ENCODE measurements around the gene KCTD6.

KCTD6 gene

DNA sequence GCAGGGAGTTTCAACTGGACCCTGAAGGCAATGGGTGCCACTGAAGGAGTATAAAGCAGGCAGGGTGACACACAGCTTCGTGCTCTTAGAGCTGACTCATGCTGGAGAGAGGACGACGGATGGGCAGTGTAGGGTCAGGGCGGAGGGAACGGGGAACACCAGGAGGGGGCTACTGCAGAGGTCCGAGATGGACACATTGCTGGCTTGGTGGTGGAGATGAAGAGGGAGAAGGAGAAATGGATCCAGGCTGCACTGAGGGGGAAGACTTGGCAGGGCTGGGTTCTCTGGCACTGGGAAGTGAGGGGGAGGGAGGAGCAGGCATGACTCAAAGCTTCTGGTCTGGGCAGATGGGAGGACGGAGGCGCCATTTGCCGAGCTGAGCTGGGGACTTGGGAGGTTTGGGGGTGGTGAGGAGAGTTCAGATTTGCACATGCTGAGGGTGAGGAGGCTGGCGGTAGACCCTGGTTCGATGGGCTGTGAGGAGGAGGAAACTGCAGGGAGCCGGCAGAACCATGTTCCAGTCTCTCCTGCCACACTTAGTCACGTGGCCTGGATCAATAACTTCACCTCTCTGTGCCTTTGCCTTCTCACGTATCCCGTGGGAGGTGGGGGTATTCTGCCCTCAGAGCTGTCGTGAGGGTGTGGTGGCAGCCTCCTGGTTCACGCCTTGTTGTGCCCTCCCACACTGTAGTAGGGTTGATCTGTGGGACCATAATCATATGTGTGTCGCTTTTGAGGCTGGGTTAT lies 4.6 kb upstream of the KCTD6 start:
- DNase-seq, result peak; percentile 67

DNA sequence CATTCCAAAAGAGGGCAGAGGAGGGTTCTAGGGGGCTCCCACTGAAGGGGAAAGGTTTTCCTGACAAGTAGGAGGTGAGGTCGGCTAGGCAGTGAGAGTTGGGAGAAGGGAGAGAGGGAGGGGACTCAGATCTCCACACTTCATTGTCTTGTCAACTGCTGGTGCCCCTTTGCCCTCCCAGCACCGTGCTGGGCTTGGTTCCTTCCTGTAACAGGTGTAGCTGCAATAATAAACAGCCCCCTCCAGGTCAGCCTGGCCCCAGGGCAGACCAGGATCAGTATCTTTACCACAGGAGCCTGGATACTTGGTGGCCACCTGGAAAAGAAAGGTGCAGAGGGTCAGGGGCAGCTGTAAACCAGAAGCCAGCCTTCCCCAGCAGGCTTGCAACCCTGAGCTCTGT lies 2.9 kb upstream of the KCTD6 start:
- DNase-seq, result no peak

- no peak for DNase-seq
Measured at GRCh38 chr3:58490860-58491501, 915 bp upstream of the KCTD6 start.

DNA sequence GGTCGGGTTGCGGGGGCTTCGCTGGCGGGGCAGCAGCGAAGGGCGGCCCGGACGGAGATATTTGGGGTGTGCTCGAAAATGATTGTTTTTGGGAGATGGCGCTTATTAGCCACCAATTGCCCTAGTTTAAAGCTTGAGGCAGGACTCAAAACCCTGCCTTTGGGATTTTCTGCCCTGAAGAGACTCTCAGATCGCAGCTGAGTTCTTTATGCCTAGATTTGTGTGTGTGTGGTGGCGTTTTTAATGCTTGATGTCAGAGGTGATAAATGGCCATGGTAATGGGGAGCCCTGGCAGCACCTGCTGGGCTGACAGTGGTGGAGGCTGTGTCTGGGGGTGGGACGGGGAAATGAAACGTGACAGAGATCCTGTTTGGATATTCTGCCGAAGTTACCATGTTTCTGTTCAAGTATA lies 604 bp downstream of the KCTD6 start:
- no peak for DNase-seq

DNA sequence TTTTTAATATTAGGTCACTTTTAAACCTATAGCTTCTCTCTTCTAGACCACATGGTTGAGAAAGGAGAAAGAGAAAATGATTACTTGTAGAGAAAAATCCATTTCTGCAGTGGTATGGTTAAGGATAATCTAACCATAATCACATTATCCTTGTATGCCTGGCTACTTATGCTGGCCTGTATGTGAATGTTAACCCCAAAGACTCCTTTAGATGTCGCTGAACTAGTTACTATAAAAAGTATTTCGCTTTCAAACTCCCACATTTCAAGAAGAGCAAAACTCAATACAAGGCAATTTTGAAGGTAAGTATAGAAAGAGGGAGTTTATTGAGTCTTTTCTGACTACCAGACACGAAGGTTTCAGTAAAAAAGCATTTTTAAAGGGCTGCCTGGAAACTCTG lies 2.2 kb downstream of the KCTD6 start:
- DNase-seq, result no peak

DNA sequence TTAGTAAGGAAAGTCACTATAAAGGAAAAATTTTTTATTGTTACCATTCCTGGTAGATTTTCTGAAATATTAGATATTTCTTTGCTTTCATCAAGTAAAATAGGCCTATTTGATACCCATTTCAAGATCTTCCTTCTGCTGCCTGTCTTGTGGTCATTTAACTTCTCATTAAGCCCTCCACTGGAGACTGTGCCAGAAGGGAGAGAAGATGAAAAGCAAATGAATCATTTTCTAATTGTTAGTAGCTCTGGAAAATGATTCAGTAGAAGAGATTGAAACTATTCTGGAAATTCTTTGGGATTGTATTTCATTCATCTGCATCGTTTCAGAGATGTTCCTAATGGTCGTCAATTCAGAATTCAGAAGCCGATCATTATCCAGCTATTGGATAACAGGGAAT lies 3.2 kb downstream of the KCTD6 start:
- DNase-seq, result peak; percentile 69

- DNase-seq, result no peak
Measured at GRCh38 chr3:58496206-58496857, 4.4 kb downstream of the KCTD6 start.

DNA sequence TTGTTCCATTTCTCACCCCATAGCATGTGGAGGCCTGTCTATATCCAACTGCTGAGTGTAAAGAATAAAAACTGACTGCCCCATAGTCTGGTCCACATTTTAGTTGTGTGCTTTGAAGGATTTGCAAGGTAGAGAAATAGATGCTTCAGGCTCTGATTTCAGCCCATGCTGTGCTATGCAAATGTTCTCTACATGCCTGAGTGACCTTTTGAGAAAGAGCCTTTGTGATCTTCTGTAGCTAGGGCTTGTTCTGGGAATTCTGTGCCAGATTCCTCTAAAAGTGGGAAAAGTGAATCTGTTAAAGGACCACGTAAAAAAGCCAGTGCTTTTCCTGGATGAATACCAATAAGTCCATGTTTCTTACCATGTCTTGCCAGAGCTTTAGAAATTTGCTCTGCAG lies 5.2 kb downstream of the KCTD6 start:
- DNase-seq, result no peak

DNA sequence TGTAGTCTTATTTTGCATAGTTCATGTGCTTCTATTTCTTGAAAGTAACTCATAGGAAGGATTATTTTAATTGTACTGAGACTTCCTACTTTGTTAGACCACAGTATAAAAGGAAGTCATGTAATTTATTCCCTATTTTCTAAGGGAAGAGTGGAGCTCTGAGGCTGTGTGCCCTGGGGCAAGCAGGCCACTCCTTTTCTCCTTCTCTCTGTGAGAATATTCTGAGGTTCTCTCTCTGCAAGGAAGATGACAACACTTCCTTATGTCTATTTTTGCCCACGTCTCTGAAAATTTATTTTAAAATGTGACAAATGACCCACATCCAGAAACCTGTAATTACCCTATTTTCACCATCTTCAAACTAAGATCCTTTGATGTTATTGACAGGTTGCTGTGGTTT lies 11.0 kb downstream of the KCTD6 start:
- DNase-seq, result no peak

GRCh38 chr3:58507356-58508078 lies 15.6 kb downstream of the KCTD6 start:
- DNase-seq, result no peak

DNA sequence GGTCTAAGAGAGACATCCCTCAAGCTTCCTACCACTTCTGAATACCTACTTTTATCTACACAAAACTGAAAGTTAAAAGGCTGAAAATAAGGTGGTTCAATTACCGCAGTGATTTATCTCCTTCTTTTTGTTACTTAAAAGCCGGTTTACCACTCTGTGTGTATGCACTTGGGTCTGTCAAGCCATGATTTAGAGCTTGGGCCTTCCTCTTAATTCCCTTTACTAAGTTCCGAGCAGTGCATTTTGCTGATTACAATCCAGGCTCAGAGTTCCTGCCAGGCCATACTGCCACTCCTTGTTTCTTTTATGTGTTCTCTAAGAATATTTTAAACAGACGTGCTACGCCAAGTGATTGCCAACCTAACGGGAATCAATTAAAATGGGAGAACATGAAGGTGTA lies 16.5 kb downstream of the KCTD6 start:
- no peak for DNase-seq

DNA sequence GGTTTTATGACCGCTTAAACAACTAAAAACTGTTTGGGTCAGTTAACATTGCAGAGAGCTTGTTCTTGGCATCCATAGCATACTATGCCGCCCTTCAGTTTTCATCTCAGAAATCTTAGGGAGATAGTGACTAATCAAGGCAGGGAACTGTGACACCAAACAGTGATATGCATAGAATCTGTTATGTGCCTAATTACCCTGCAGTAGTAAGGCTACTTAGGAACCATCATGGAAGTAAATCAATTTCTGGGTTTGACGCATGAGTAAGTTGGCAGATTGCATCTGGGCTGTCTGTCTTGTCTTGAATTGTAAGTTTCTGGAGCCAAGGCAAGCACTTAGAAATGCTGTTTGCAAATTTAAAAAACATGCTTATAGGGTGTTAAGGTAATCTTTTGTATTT lies 22.5 kb downstream of the KCTD6 start:
- DNase-seq, result no peak

GRCh38 chr3:58518291-58518789 lies 26.4 kb downstream of the KCTD6 start:
- no peak for DNase-seq

- no peak for DNase-seq
Measured at GRCh38 chr3:58519668-58520402, 27.9 kb downstream of the KCTD6 start.

DNA sequence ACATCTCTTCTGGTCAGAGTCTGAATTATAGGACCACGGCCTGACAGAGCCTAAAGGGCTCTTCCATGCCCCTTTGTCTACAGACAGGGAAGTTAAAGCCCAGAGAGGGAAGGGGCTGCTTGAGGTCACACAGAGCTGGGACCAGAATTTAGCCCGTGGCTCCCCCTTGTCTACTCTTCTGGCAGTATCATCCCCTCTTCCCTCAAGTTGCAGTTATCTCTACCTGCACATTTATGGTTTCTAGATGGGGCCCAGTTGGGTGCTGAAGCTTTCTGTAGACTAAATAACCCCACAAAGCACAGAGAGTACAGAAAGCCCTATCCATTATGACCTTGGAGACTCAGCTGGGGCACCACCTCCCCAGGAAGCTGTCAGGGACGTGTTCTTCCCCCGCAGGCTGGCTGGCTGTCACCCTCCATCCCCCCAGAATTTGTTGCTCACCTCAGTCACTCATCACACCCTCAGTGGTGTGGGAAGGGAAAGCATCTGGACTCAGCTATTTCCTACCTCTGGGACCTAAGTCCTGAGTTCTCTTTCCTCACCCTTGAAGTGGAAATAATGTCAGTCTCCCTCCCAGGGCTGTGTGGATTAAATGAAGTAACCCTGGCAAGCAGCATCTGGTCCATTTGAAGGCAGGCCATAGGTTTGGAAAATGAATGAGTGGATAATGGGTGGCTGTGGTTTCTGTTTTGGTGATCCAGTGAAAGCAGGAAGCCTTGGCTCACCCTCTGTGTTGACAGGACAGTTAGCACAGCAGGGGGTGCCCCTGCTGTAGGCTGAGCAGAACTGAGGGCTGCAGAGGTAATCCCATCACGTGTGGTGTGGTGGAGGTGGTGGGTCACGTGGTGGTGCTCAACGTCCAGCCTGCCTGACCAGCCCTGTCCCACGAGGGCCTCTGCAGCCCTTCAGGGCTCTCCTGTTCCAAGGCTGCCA lies 28.8 kb downstream of the KCTD6 start:
- DNase-seq, result peak; percentile 36

GRCh38 chr3:58521336-58521670 lies 29.4 kb downstream of the KCTD6 start:
- DNase-seq, result no peak

- DNase-seq, result no peak
Measured at GRCh38 chr3:58521917-58522631, 30.2 kb downstream of the KCTD6 start.

- no peak for DNase-seq
Measured at GRCh38 chr3:58522759-58523425, 31.0 kb downstream of the KCTD6 start.

DNA sequence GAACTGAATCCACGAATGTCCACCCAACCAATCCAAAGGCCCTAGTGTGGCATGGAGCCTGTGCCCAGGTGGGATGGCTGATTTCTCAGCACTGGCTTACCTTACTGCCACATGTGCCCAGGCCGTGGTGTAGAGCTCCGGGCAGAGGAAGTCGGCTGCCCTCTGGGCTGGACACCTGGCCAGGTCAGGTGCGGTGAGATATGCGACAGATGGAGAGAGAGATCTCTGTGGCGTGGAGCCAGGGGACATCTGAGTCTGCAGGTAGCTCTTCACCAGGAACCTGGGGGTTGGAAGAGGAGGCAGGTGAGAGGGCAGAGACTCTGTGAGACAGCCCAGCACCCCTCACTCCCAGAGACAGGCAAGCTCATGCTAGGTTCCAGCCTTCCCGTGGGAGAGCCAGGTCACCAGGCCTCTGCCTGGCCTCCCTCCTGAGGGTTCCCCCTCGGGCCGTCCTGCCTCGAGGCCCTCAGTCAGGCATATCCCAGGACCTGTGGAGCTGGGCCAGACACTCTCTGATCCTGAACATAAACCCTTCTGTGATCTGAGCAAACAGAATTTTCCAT lies 32.5 kb downstream of the KCTD6 start:
- no peak for DNase-seq

DNA sequence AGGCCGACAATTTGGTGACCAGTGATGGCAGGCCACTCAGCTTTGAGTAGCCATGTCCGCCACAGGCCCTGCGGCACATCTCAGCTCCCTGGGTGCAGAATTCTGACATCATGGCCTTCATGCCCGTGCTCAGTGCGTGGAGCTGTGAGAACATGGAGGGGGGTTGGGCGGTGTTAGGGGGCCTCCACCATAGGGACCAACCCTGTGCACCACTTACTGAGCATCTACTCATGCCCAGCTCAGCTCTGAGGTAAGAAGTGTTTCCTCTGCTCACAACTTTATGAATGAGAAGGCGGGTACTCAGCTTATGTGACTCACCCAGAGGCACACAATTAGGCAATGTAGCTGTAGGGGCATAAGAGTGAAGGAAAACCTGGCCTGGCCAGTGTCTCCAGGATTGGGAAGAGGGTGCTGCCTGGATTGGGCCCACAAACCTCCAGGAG lies 34.6 kb downstream of the KCTD6 start:
- DNase-seq, result peak; percentile 91

All from fibroblast of skin of right biceps (primary cell).